Measurements from ENCODE around the gene SFSWAP.

GRCh38 chr12:131693149-131693548, 17.7 kb upstream of the SFSWAP start:
- no peak for TF ChIP-seq GATA3 (IDR thresholded peaks at IDR 0.05; ENCODE audit: low read depth, low read length)
- TF ChIP-seq GATA2 (IDR thresholded peaks at IDR 0.05; ENCODE audit: low read depth, low read length), result no peak

Measured in SH-SY5Y (cell line).